ENCODE measurements around the gene SERPINE2. TPM values are rescaled to one million over a fixed set of nuclear protein-coding genes. Genes with fewer than 3 reads are reported as not detected.

SERPINE2 gene
- total and polyA plus RNA-seq, 2 donors: 17.6 to 84.7 TPM

DNA sequence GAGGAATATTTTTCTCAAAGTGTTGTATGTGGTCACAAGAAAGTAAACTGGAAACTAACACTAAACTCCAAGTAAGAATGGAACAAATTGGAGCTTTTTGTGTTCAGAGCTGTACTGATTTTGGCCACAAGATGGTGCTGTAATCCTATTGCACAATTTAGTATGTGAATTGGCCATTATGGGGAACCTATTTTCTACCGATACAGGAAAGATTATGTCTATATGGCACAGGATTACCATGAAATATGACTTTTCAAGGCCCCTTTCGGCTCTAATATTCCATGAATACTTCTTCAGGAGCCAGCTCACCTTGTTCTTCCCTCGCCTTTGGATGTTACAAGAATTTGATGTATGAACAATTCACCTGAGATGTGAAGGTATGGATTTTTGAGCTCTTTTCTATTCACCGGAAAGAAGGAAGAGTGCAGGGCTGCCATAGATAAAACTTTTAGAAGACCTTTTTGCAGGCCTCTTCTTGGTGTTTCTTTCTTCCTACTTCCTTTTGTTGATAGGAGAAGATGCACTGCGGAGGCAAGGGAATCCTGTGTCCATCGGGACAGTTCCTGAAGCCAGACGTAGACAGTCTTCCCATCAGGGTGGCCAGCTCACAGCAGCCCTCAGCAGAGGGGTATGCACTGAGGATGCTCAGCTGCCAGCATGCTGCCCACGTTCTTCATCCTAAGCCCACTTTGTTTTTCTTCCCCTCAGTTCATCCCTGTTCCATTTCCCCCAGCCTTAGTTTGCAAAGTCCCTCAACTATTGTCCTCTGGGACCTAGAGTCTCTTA is 68.5 kb downstream of the SERPINE2 start:
- 68% methylated on average over 8 of the region's 8 CpGs for WGBS
- H3K27ac ChIP-seq (ENCODE audit: low read depth): no peak overlapping the region
- no peaks in the 10 kb centered on the region for H3K4me1 ChIP-seq (ENCODE audit: insufficient read depth)
- DNase-seq (ENCODE audit: extremely low spot score): peak; percentile 39
- no peak overlapping the region for H3K4me3 ChIP-seq (ENCODE audit: low read depth, low read length)
- no peaks in the 10 kb centered on the region for H3K36me3 ChIP-seq (ENCODE audit: insufficient read depth)

DNA sequence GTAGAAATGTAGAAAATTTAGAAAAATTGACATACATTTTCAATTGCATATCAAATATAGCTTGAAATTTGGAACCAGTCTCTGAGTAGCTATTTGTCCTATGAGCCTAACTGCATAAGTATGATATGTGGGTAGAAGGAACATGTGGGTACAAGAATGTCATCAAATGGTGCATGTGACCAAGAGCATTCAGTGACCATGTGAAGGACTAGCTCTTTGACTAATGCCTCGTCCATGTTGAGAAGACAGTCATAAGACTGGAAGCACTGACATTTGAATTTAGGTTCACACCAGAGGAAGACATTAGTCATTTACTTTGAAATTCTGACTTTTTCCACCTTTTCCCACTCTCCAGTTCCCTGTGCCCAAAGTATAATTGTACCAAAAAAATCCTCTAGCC is 69.2 kb downstream of the SERPINE2 start:
- Histone ChIP-seq H3K27ac (ENCODE audit: low read depth) (no peak overlapping the region), H3K36me3 (ENCODE audit: insufficient read depth) (no peaks in the 10 kb centered on the region), H3K4me3 (ENCODE audit: low read depth, low read length) (no peak overlapping the region), H3K4me1 (ENCODE audit: insufficient read depth) (no peaks in the 10 kb centered on the region)
- no peak for DNase-seq (ENCODE audit: extremely low spot score)
- WGBS: 97% methylated on average over 1 of the region's 1 CpG

DNA sequence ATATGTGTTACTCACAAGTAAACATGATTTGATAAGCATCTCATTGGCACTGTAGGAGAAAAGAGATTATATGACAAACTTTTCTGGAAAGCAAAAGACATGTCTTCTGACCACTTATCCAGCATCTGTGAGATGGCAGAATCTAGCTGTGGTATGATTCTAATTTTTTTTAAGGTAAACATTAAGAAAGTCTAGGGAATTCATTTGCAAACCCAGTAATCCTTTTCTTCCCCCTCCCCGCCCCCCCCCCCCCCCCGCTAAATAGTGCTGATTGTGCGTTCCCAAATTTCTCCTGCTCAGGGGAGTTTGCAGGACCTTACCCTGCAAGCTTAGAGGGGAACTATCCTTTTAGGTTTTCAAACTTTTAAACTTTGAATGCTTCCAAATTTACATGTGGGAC is 69.8 kb downstream of the SERPINE2 start:
- H3K4me3 ChIP-seq (ENCODE audit: low read depth, low read length): no peak overlapping the region
- WGBS: 18% methylated on average over 3 of the region's 3 CpGs
- DNase-seq (ENCODE audit: extremely low spot score): no peak
- no peaks in the 10 kb centered on the region for H3K4me1 ChIP-seq (ENCODE audit: insufficient read depth)
- no peak overlapping the region for H3K27ac ChIP-seq (ENCODE audit: low read depth)
- H3K36me3 ChIP-seq (ENCODE audit: insufficient read depth): no peaks in the 10 kb centered on the region

DNA sequence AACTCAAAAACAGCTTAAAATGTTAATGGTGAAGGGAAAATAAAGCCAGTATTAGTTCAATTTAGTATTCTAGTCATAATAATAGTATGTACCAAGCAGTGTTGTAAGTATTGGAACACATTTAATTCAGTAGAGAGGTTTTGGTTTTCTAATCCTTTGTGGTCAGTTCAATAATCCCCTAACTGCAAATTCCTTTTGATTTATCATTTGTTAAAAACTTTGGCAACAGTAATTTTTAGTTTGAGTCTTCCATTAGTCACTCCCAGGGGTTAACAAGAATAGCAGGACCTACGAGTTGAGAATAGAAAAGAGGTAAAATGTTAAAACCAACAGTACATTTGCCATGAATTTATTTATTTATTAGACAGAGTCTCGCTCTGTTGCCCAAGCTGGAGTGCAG is 71.1 kb downstream of the SERPINE2 start:
- no peak overlapping the region for H3K27ac ChIP-seq (ENCODE audit: low read depth)
- no peaks in the 10 kb centered on the region for H3K36me3 ChIP-seq (ENCODE audit: insufficient read depth)
- WGBS: 81% methylated on average over 2 of the region's 2 CpGs
- H3K4me3 ChIP-seq (ENCODE audit: low read depth, low read length): no peak overlapping the region
- no peak for DNase-seq (ENCODE audit: extremely low spot score)
- no peaks in the 10 kb centered on the region for H3K4me1 ChIP-seq (ENCODE audit: insufficient read depth)

DNA sequence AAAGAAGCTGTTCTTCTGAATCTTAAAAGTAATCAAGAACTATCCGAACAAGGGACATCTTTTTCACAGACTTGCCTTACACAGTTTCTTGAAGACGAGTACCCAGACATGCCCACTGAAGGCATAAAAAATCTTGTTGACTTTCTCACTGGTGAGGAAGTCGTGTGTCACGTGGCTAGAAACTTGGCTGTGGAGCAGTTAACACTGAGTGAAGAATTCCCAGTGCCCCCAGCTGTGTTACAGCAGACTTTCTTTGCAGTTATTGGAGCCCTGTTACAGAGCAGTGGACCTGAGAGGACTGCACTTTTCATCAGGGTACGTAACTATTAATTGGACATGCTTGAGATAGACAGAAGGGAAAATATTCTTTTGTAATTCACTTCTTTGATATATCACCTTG is 79.4 kb downstream of the SERPINE2 start:
- Histone ChIP-seq H3K4me1 (ENCODE audit: insufficient read depth) (peaks cover 2% of the 10 kb centered on the region), H3K27ac (ENCODE audit: low read depth) (no peak overlapping the region), H3K4me3 (ENCODE audit: low read depth, low read length) (no peak overlapping the region), H3K36me3 (ENCODE audit: insufficient read depth) (no peaks in the 10 kb centered on the region)
- 47% methylated on average over 5 of the region's 5 CpGs for WGBS
- no peak for DNase-seq (ENCODE audit: extremely low spot score)

DNA sequence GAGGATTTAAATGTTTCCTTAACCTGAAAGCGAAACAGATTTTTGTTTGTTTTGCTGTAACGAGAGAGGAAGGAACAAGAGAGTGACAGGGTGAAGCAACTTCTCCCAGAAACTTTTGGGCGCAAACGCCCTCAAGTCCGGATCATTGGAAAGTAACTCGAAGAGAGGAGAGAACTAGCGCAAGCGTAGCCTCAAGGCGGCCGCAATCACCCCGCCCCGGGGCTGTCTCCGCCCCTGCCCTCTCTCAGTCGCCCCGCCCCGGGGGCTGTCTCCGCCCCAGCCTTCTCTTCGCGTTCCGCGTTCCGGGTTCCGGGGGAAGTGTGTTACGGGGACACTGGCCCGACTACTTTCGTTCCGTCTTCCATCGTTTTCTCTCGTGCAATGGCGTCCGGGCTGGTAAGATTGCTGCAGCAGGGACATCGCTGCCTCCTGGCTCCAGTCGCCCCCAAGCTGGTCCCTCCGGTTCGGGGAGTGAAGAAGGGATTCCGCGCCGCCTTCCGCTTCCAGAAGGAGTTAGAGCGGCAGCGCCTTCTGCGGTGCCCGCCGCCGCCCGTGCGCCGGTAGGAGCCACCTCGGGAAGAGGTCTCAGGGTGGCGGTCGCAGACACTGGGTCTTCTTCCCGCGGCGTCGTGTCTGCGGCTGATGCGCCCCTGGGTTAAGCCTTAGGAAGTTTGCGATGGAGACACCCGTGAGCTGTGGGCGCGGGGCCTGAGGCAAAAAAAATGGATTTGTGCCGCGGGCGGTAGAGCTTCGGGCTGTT is 81.8 kb downstream of the SERPINE2 start, which contains the start of gene MRPL44:
Gene MRPL44, plus strand, starts transcription at position 372 of the 760 bp plus-strand sequence. Its CDS starts 10 bp downstream, at position 382.
- Histone ChIP-seq H3K27ac (ENCODE audit: low read depth) (peak within 1 kb of the TSS; percentile 61), H3K4me3 (ENCODE audit: low read depth, low read length) (peak within 1 kb of the TSS; percentile 84), H3K4me1 (ENCODE audit: insufficient read depth) (peaks cover 2% of the 10 kb centered on the region), H3K36me3 (ENCODE audit: insufficient read depth) (no peaks in the 10 kb centered on the region)
- WGBS: under 1% methylated on average over 65 of the region's 65 CpGs
- DNase-seq (ENCODE audit: extremely low spot score): peak; percentile 91

DNA sequence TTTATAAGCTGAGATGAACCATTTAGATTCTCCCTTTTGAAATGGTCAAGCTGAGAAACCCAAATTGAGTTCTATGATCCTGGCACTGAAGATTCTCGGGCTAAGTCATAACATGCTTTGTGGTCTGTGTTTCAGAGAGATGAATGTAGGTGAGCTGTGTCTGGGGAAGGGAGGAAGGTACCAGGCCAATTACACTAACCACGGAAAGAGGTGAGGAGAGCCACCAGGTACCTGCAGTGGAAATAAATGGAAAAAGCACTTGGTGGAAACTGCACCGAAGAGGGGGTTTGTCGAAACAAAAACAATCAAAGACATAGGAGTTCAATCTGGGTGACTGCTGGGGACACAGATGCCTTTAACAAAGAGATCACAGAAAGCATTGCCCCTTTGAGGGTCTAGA is 82.8 kb downstream of the SERPINE2 start:
- peak overlapping the region; percentile 48 for H3K27ac ChIP-seq (ENCODE audit: low read depth)
- H3K4me3 ChIP-seq (ENCODE audit: low read depth, low read length): no peak overlapping the region
- WGBS: 89% methylated on average over 4 of the region's 4 CpGs
- no peaks in the 10 kb centered on the region for H3K36me3 ChIP-seq (ENCODE audit: insufficient read depth)
- H3K4me1 ChIP-seq (ENCODE audit: insufficient read depth): no peaks in the 10 kb centered on the region
- no peak for DNase-seq (ENCODE audit: extremely low spot score)

DNA sequence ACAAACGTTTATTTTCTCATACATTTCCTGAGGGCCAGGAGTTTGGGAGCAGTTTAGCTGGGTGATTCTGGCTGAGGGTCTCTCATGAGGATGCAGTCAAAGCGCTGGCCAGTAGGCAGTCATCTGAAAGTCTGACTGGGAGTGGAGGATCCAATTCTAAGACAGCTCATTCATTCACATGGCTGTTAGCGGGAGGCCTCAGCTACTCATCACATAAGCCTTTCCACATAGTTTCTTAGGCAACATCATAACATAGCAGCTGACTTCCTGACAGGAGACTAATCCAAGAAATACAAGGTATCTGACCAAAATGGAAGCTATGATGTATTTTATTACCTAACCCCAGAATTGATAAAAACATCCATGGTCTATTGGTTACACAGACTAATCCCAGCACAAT is 84.7 kb downstream of the SERPINE2 start:
- Histone ChIP-seq H3K4me1 (ENCODE audit: insufficient read depth) (no peaks in the 10 kb centered on the region), H3K36me3 (ENCODE audit: insufficient read depth) (no peaks in the 10 kb centered on the region), H3K4me3 (ENCODE audit: low read depth, low read length) (no peak overlapping the region), H3K27ac (ENCODE audit: low read depth) (no peak overlapping the region)
- 78% methylated on average over 3 of the region's 3 CpGs for WGBS
- DNase-seq (ENCODE audit: extremely low spot score): no peak

DNA sequence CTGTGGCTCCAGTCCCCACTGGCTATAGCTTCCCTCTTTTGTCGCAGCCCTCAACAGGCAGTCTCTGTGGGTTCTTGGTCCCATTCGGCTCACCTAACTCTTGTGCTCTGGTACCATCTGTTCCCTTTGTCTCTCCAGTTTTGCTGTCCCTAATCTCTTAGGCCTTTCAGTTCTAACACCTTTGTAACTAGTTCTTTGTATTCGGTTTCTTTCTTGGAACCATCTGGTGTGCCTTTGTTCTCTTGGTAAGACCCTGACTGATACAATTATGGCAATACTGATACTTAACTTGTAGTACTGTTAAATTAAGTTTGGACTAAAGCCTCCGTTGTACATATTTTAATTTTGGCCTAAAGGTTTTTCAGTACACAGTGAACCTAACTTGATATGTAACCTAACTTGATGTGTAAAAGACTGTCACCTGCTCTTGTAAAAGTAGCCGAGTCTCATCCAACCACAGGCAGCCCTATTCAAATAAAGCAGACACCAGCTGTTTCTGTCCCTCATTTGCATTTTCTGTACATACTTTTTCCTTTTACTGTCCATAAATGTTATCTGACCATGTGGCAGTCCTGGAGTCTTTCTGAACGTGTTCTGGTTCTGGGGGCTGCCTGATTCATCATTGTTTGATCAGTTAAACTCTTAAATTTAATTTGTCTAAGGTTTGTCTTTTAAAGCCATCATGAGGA is 86.7 kb downstream of the SERPINE2 start:
- Histone ChIP-seq H3K27ac (ENCODE audit: low read depth) (no peak overlapping the region), H3K4me3 (ENCODE audit: low read depth, low read length) (no peak overlapping the region), H3K4me1 (ENCODE audit: insufficient read depth) (no peaks in the 10 kb centered on the region), H3K36me3 (ENCODE audit: insufficient read depth) (no peaks in the 10 kb centered on the region)
- DNase-seq (ENCODE audit: extremely low spot score): no peak
- 83% methylated on average over 6 of the region's 6 CpGs for WGBS

DNA sequence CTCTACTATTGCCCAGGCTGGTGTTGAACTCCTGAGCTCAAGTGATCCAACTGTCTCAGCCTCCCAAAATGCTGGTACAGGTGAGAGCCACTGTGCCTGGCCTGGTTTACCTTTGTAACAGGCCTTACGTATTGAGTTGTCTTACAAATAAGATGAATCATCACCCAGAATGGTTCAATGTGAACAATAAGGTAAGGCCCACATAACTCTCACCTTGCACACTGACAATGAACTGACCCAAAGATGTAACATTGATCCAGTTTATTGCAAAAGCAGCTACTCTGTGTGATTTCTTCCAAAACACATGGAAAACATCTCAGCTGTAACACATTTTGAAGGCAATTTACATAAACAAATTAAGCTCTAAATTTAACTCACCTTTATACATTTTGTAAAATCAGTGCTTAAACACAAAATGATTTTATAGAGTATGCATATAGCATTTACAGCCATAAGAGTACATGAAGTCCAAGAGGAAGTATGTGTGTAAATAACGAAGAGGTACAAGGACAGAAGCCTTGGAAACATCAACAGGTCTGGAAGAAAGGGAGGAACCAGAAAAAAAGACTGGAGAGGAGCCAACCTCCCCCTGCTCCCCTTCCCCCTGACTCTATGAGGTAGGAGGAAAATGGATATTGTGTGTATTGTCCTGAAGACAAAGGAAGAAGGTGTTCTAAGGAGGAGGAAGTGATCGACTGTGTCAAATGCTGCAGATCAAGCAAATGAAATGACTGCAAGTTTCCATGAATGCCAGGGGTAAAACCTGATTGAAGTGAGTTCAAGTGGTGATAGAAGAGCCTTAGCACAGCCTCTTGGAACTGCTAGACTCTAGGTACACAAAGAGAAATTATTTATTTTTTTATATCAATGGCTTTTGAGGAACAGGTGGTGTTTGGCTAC is 88.4 kb downstream of the SERPINE2 start:
- WGBS: 86% methylated on average over 3 of the region's 3 CpGs
- Histone ChIP-seq H3K4me1 (ENCODE audit: insufficient read depth) (no peaks in the 10 kb centered on the region), H3K27ac (ENCODE audit: low read depth) (no peak overlapping the region), H3K4me3 (ENCODE audit: low read depth, low read length) (no peak overlapping the region), H3K36me3 (ENCODE audit: insufficient read depth) (no peaks in the 10 kb centered on the region)
- no peak for DNase-seq (ENCODE audit: extremely low spot score)

DNA sequence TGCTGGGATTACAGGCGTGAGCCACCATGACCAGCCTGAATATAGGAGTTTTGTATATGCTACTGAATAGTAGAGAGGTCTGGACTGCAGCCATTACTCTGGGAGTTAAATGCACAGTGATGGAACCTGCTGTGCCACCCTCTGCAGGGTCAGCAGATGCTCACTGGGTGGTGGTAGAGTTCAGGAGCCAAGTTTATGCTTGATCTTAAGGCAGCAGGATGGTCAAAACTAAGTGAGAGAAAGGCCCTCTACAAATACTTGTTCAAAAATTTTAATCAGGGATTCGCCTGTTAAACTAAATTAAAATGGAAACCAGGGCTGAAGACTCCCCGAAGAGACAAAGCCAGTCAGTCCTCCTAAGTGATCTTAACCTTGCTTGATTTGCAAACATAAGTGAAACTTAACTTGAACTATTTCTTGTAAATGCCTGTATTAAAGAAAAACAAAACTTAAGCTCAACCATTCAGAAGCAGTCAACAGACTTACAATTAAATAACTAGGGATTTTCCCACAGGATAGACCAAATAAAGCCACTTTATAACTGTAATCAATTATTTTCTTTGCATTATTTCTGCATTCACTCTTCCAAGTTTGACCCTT is 89.7 kb downstream of the SERPINE2 start:
- WGBS: 89% methylated on average over 3 of the region's 3 CpGs
- Histone ChIP-seq H3K36me3 (ENCODE audit: insufficient read depth) (no peaks in the 10 kb centered on the region), H3K27ac (ENCODE audit: low read depth) (no peak overlapping the region), H3K4me1 (ENCODE audit: insufficient read depth) (no peaks in the 10 kb centered on the region), H3K4me3 (ENCODE audit: low read depth, low read length) (no peak overlapping the region)
- DNase-seq (ENCODE audit: extremely low spot score): no peak

DNA sequence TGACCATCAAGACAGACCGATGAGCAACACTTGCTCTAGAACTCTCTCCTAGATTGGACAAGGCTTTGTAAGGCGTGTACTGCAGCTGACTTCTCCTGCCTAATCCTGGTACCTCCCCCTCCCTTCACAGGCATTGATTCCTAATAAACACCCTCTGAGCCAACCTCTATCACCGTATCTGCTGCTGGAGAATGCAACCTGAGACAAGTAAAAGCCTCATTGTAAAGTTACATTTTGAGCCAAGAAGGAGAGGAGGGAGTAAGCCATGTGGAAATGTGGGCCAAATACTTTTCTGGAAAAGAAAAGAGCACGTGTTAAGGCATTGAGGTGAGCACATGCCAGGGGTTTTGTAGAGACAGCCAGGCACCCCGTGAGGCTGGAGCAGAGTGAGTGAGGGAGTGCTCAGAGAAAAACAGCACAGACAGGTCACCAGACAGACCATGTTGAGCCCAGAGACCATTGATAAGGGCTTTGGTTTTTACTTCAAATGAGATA is 91.3 kb downstream of the SERPINE2 start:
- H3K27ac ChIP-seq (ENCODE audit: low read depth): no peak overlapping the region
- 43% methylated on average over 5 of the region's 5 CpGs for WGBS
- no peak overlapping the region for H3K4me3 ChIP-seq (ENCODE audit: low read depth, low read length)
- no peaks in the 10 kb centered on the region for H3K36me3 ChIP-seq (ENCODE audit: insufficient read depth)
- DNase-seq (ENCODE audit: extremely low spot score): no peak
- no peaks in the 10 kb centered on the region for H3K4me1 ChIP-seq (ENCODE audit: insufficient read depth)
